Skeletal muscle tissue (tissue), 4 donors: ENCODE measurements around the gene PROZ. TPM values are rescaled to one million over a fixed set of nuclear protein-coding genes. Genes with fewer than 3 reads are reported as not detected.
"Not testable (repeated sequence)": the region's sequence is repeated elsewhere in the genome, so short reads cannot be mapped to it uniquely, and the experiment has no call there.

Source experiments
- H3K27ac ChIP-seq: one replicate; pipeline ENCODE4 v1.7.0; 2013; ENCODE audit warnings: mild to moderate bottlenecking, low read depth, low read length, inconsistent platforms
- H3K27me3 ChIP-seq, 3 donors: one replicate each; pipeline ENCODE4 v1.7.0; 2013; ENCODE audit warnings: low read length in 3 of 3; ENCODE audit not compliant: control insufficient read depth in 3 of 3, insufficient read depth in 3 of 3
- H3K36me3 ChIP-seq, 3 donors: one replicate each; pipeline ENCODE4 v1.7.0; 2013; ENCODE audit warnings: low read length in 3 of 3; ENCODE audit not compliant: control insufficient read depth in 3 of 3, insufficient read depth in 3 of 3
- H3K4me1 ChIP-seq, 3 donors: one replicate each; pipeline ENCODE4 v1.7.0; 2013; ENCODE audit warnings: low read length in 3 of 3, mild to moderate bottlenecking in 3 of 3; ENCODE audit not compliant: control insufficient read depth in 3 of 3, insufficient read depth in 3 of 3
- H3K4me3 ChIP-seq, 3 donors: one replicate each; pipeline ENCODE4 v1.7.0; 2013; ENCODE audit warnings: low read length in 3 of 3
- H3K9ac ChIP-seq, 3 donors: one replicate each; pipeline ENCODE4 v1.7.0; 2013; ENCODE audit warnings: low read length in 3 of 3, mild to moderate bottlenecking in 3 of 3, moderate library complexity in 2 of 3, low read depth in 1 of 3
- H3K9me3 ChIP-seq, 3 donors: one replicate each; pipeline ENCODE4 v1.7.0; 2013; ENCODE audit warnings: low read length in 3 of 3; ENCODE audit not compliant: control insufficient read depth in 3 of 3
- total RNA-seq: library from RNA; depleted of rRNA; stranded (reverse); fragments of >200 nt; gene quantifications from one replicate; pipeline ENCODE4 v1.2.3, GENCODE V29; 2014
- donor health status: Osteomylitis.

The PROZ gene
- not detected for total RNA-seq

DNA sequence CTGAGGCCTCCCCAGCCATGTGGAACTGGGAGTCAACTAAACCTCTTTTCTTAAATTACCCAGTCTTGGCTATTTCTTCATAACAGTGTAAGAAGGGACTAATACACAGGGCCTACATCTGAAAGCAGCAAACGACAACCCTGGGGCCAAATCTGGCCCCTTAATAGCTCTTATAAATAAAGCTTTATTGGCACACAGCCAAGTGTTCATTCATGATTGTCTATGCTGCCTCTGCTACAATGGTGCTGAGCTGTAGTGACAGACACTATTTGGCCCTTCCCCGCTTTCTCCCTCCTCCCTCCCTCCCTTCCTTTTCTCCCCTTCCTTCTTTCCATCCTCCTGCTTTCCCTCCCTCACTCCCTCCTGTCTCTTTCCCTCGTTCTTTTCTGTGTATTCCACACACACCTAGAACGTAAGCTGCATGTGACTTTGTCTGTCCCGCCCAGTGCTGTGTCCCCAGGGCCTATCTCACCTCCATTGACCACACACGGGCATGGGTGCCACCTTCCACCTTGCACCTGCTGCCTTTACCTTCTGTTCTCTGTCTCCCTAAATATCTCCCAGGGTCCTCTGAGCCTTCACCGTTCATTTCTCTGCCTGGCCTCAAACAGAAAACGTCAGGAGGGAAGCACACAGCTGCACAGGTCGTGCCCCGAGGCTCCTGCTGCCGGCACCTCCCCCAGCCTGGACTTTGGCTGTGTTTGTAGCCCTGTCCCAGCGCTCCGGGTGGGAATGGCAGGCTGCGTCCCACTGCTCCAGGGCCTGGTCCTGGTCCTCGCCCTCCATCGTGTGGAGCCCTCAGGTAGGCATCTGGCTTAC, at the start of gene PROZ:
PROZ (plus strand) TSS at position 720 of the 819 bp plus-strand sequence; CDS start at position 733, 13 bp downstream.
- Histone ChIP-seq H3K4me3 (no peak within 1 kb of the TSS), H3K4me1 (peaks cover 8 to 12% (median 10%) of the 10 kb centered on the region in 3 donors), H3K9me3 (no peaks in the 10 kb centered on the region), H3K36me3 (no peaks in the 10 kb centered on the region), H3K27ac (no peak within 1 kb of the TSS), H3K27me3 (peaks cover 6 to 9% (median 8%) of the 10 kb centered on the region in 3 donors), H3K9ac (no peak within 1 kb of the TSS)

DNA sequence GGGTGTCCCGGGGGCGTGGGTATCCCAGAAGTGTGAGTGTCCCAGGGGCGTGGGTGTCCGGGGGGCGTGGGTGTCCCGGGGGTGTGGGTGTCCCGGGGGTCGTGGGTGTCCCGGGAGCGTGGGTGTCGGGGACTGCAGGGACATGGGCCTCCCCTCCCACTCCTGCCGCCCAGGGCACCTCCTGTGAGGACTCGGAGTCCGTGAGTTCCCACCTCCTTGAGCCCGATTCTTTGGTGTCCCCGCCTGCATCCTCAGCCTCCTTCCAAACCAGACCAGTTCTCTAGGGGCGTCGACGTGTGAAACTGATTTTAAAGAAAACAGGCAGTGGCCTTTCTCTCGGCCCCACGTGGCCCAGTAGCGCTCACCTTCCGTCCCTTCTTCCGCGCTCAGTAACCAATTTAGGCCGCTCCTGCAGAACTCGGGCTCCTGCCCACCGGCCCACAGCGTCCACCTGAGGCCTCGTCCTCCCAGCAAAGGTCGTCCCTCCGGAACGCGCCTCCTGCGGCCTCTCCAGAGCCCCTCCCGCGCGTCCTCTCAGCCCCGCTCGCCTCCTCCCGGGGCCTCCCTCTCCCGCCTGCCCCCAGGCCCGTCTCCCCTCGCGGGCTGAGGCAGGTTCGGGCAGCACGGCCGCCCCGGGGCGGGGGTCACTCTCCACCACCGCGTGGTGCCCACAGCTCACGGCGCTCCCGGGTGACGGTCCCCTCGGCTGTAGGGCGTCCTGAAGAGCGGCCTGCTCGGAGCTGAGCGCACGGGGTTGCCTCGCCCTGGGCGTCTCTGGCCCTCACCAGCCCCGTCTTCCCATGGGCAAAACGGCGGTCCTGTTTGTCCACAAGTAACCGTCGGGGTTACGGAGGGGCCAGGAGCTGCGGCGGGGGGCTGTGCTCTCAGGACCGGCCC, 49.0 kb upstream of the PROZ start:
- Histone ChIP-seq H3K27ac (no peak overlapping the region), H3K4me1 (peaks cover 0 to 6% (median 3%) of the 10 kb centered on the region in 3 donors), H3K36me3 (no peaks in the 10 kb centered on the region), H3K4me3 (no peak overlapping the region), H3K9me3 (no peaks in the 10 kb centered on the region), H3K9ac (no peak overlapping the region), H3K27me3 (peaks cover 41 to 51% (median 50%) of the 10 kb centered on the region in 3 donors)

GRCh38 chr13:113110048-113110851, 48.2 kb upstream of the PROZ start:
- H3K4me1 ChIP-seq = peaks cover 0 to 6% (median 3%) of the 10 kb centered on the region in 3 donors
- H3K9ac ChIP-seq = no peak overlapping the region
- peaks cover 37 to 55% (median 51%) of the 10 kb centered on the region in 3 donors for H3K27me3 ChIP-seq
- H3K9me3 ChIP-seq = no peaks in the 10 kb centered on the region
- H3K4me3 ChIP-seq = peak overlapping the region in 2 of 3 donors; percentile 32 to 49
- no peak overlapping the region for H3K27ac ChIP-seq
- H3K36me3 ChIP-seq = no peaks in the 10 kb centered on the region

- Histone ChIP-seq H3K27ac (no peak overlapping the region), H3K36me3 (no peaks in the 10 kb centered on the region), H3K9ac (no peak overlapping the region), H3K27me3 (peaks cover 35 to 55% (median 53%) of the 10 kb centered on the region in 3 donors), H3K4me1 (peaks cover 0 to 6% (median 3%) of the 10 kb centered on the region in 3 donors), H3K4me3 (peak overlapping the region in 2 of 3 donors; percentile 32 to 49), H3K9me3 (no peaks in the 10 kb centered on the region)
Observed at GRCh38 chr13:113110852-113111315, 47.6 kb upstream of the PROZ start.

DNA sequence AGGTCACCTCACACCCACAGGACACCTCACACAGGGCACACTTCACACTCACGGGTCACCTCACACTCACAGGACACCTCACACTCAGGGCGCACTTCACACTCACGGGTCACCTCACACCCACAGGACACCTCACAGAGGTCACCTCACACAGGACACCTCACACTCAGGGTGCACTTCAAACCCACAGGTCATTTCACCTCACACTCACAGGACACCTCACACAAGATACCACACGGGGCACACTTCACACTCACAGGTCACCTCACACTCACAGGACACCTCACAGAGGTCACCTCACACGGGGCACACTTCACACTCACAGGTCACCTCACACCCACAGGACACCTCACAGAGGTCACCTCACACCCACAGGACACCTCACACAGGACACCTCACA, 46.6 kb upstream of the PROZ start:
- not testable (repeated sequence) for H3K4me3 ChIP-seq, H3K9me3 ChIP-seq, H3K27ac ChIP-seq, H3K36me3 ChIP-seq, H3K4me1 ChIP-seq, H3K9ac ChIP-seq
- peaks cover 32 to 59% (median 56%) of the 10 kb centered on the region in 3 donors for H3K27me3 ChIP-seq

- H3K4me1 ChIP-seq, H3K9ac ChIP-seq, H3K27ac ChIP-seq, H3K36me3 ChIP-seq, H3K9me3 ChIP-seq, H3K4me3 ChIP-seq: not testable (repeated sequence)
- peaks cover 33 to 59% (median 56%) of the 10 kb centered on the region in 3 donors for H3K27me3 ChIP-seq
Observed at GRCh38 chr13:113112475-113112874, 46.0 kb upstream of the PROZ start.

DNA sequence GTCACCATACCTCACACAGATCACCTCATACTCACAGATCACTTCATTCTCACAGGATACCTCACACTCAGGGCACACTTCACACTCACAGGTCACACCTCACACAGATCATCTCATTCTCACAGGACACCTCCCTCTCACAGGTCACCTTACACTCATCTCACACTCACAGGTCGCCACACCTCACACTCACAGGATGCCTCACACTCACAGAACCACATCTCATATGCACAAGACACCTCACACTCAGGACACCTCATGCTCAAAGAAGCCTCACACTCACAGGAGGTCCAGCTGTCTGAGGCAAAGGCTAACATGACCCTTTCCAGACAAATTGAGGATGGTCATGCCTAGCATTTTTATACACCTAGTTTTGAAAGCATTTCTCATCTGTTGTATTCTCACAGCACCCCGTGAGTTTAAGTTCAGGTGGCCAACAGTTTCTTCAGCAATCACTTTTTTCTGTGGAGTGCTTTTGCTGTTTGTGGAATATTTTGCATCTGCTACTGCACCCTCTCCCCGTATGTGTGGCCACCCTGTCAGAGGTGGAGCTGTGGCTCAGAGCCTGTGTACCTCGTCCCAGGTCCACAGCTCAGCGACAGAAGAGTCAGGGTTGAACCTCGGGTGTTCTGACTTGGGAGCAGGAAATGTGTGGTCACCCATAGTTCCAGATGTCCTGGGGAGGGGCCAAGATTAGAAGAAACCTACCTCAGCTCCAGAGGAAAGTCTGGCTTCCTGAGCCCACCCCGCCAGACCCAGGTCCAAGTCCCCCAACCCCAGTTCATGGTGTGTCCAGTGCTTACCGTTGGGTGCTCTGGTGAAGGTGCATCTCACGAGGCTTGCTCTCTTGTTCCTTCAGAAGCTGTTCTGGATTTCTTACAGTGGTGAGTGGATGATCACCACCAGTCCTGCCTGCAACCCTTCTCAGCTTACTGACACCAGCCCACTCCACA, 45.3 kb upstream of the PROZ start:
- Histone ChIP-seq H3K4me1 (peaks cover 0 to 6% (median 3%) of the 10 kb centered on the region in 3 donors), H3K27ac (no peak overlapping the region), H3K9me3 (no peaks in the 10 kb centered on the region), H3K4me3 (no peak overlapping the region), H3K27me3 (peaks cover 34 to 61% (median 56%) of the 10 kb centered on the region in 3 donors), H3K36me3 (no peaks in the 10 kb centered on the region), H3K9ac (no peak overlapping the region)

DNA sequence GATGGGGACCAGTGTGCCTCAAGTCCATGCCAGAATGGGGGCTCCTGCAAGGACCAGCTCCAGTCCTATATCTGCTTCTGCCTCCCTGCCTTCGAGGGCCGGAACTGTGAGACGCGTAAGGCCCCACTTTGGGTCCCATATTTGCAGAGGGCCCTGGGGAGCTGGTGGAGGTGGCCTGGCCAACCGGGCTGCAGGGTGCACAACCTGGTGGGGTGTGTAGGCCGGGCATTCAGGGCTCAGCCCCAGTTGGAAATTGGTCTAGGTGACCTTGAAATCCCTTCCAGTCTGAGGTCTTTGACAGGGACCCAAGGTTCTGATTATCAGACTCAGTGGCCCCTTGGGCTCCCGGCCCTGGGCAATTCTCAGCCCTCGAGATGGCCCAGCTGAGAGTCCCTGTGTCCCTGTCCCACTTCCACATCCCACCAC, 44.6 kb upstream of the PROZ start:
- Histone ChIP-seq H3K27me3 (peaks cover 40 to 68% (median 56%) of the 10 kb centered on the region in 3 donors), H3K4me1 (peaks cover 0 to 6% (median 3%) of the 10 kb centered on the region in 3 donors), H3K36me3 (no peaks in the 10 kb centered on the region), H3K9ac (no peak overlapping the region), H3K9me3 (no peaks in the 10 kb centered on the region), H3K27ac (no peak overlapping the region), H3K4me3 (no peak overlapping the region)
